NCI-H2196 (cell line): Measurements from ENCODE around the gene ADAM19.

Experiments used
- DNase-seq: peaks from one replicate; lab custom pipeline; 2025; ENCODE audit not compliant: unreplicated experiment; lab: John Stamatoyannopoulos, UW

Gene ADAM19

DNA sequence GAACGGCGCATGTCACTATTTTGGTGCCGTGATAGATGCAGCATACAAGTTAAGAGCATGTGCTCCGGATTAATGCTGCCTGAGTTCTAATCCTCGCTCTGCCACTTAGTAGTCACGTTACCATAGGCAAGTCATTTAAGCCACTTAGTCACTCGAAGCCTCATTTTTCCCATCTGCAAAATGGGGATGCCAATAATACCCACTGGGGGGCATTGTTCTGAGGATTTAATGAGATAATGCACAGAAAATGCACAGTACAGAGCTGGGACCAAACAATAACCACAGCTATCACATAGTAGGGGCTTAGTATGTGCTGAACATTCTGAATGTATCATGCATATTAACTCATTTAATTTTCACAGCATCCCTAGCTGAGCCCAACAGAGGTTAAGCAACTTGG lies 106.5 kb downstream of the ADAM19 start:
- no peak for DNase-seq

DNA sequence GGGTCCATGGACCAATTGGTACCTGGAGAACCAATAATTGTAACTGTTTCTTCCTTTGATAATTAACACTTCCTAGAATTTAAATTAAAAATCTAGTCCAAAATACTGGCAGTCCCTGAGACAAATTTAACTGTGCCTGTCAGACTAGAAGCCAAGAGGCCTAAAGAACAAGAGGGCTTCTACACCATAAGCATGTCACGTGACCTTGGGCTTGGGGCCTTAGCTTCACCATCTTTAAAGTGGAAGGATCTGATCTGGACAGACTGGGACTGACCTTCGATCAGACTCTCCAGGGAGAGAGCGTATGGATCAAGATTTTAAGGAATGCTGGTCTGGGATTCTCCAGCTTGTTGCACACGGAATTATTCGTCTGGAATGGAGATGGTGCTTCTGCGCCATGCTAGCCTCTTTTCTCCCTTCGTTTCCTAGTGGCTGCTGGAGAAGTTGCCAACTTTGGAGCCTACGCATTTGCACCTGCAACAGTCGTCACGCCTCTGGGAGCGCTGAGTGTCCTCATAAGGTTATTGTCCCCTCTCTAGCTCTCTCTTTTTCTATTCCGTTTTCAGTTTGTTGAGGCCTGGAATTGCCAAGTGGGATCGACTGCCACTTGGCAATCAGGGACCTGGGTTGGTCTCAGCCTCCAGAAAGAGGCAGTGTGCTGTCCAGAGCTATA lies 107.1 kb downstream of the ADAM19 start:
- no peak for DNase-seq

DNA sequence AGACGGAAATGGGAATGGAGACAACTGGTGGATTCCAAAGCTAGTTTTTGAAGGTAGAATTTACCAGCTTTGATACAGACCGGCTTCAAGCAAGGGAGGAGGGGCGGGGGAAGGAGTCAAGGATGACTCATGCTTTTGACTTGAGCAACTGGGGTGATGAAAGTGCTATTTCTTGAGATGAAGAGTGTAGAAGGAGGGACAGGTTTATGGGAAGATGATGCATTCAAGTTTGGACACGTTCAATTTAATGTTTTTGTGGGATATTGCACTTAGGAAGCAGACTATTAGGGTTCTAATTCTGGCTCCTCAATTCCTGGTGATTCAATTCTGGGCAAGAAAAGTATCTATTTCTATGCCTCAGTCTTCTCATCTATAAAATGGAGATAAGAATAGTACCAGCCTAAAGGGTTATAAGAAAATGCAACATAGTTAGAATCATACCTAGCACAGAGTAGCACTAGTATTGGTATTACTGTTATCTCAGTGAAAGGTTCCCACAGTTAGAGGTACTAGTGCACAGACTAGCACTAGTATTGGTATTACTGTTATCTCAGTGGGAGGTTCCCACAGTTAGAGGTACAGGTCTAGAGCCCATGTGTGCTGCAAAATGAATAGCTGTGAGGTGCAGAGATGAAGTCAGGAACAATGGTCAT lies 110.9 kb downstream of the ADAM19 start:
- DNase-seq: no peak

DNA sequence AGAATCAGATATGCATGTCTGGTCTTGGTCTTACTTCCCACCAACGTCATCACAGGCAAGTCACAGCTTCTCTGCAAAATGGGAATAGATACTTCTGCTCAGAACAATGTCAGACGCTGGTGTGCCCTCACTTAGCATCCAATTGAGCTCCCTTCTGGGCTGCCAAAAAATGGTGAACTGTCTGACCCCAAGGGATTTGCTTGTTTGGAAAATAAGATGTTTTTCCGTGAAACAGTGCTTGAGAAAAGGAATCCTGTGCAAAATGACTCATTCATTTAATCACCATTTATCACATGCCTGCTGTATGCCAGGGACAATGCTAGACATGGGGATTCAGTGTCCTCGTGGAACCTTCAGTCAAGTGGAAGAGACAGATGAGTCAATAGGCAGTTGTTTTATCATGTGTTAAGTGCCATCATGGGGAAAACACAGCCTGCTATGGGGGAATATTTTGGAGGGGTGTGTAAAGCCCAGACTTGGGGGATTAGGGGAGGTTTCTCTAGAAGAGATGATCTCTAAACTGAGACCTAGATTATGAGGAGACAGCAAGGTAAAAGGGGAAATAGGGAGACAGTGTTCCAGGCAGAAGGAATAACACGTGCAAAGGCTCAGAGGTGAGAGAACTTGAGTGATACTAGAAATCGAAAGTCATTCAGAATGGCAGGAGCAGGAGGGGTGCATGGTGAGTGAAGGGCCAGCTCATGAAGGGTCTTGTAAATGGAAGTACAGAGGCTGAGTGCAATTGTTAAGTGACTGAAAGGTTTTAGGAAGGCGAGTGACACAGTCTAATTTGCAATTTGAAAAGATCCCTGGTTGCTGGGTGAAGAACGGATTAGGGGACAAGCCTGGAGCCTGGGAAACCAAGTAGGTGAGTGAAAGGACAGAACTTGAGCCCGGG lies 111.7 kb downstream of the ADAM19 start:
- DNase-seq: no peak

GRCh38 chr5:157463081-157463480 lies 112.5 kb downstream of the ADAM19 start:
- DNase-seq: no peak

GRCh38 chr5:157460921-157461792 lies 114.4 kb downstream of the ADAM19 start:
- DNase-seq: no peak

- DNase-seq: no peak
Observed at GRCh38 chr5:157459715-157460599, 115.6 kb downstream of the ADAM19 start, which contains the start of gene NIPAL4. Gene NIPAL4 (plus strand): TSS chr5:157460213. CDS start chr5:157460321, 108 bp downstream.

- no peak for DNase-seq
Observed at GRCh38 chr5:157458835-157459234, 116.7 kb downstream of the ADAM19 start.

GRCh38 chr5:157457391-157457790 lies 118.2 kb downstream of the ADAM19 start:
- DNase-seq: no peak

- no peak for DNase-seq
Observed at GRCh38 chr5:157456301-157456700, 119.3 kb downstream of the ADAM19 start.

- DNase-seq: no peak
Observed at GRCh38 chr5:157455057-157455456, 120.5 kb downstream of the ADAM19 start.

DNA sequence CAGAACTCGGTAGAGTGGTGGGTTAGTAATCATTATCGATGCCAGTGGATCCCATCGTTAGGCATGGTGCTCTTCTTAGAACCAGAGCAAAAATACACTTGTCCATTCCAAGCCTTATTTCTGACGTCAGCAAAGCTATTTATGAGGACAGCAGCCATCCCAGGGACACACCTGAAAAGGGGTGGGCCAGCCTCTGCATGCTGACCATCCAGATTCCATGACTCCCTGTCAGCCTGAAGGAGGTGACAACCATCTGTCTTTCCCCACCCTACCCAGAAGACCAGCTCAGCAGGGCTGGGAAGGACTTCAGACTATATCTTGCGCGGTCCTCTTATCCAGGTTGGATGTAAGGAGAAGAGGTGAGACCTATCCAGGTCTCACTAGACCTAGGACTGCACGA lies 121.3 kb downstream of the ADAM19 start:
- no peak for DNase-seq

GRCh38 chr5:157451806-157452205 lies 123.8 kb downstream of the ADAM19 start:
- DNase-seq: no peak

GRCh38 chr5:157450024-157450423 lies 125.6 kb downstream of the ADAM19 start:
- DNase-seq: no peak

DNA sequence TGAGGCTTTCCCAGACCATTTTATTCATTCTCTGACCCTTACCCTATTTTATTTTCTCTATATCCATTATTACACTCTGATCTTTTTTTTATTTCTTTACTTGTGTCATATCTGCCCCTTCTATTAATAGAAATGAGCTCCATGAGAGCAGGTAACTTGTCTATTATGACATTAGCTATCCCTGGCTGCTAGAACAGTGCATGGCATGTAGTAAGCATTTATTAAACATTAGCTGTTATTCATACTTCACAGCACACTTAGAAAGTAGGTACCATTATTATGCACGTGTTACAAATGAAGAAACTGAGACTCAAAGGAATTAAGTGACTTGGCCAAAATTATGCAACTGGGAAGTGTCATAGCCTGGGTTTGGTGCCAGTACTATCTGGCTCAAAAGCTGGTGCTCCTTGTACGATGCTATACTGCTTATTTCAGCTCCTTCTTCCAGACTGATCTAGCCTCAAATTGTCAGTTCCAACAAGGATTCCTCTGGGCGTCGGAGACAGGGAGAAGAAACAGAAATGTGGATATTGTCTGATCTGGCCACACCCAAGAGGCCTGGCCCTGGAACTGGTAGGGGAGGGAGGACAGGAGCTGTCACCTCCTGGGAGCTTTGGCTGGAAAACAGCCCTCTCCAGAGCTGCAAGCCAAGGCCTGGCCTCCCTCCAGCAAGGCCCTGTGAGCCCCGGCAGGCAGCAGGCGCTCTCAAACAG lies 126.4 kb downstream of the ADAM19 start:
- DNase-seq: peak; percentile 23

- no peak for DNase-seq
Observed at GRCh38 chr5:157447201-157447637, 128.4 kb downstream of the ADAM19 start.

DNA sequence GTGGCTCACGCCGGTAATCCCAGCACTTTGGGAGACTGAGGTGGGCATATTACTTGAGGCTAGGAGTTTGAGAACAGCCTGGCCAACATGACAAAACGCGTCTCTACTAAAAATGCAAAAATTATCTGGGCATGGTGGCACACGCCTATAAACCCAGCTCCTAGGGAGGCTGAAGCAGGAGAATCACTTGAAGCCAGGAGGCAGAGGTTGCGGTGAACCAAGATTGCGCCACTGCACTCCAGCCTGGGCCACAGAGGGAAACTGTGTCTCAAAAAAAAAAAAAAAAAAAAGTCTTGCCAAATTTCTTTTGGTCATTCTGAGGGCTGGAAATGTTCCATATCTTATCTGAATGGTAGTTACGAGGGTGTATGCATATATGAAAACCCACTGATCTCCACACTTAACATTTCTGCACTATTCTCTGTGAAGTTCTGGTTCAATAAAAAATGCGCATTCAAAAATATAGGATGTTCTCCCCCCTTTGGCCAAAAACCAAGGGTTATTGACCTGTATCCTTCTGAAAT lies 129.1 kb downstream of the ADAM19 start:
- no peak for DNase-seq

GRCh38 chr5:157445745-157446411 lies 129.7 kb downstream of the ADAM19 start:
- DNase-seq: no peak
